GM12875 (cell line): ENCODE measurements around the gene GPR183.

ENCODE experiments used
- H3K4me3 ChIP-seq: one replicate; pipeline ENCODE4 v1.5.1; 2011; ENCODE audit warnings: low read depth, low read length, control low read depth
- CTCF ChIP-seq: IDR thresholded peaks from 2 replicates; pipeline ENCODE4 v1.5.1; 2011; ENCODE audit warnings: low read depth, mild to moderate bottlenecking, control low read depth, inconsistent platforms, low read length, moderate library complexity, borderline replicate concordance; ENCODE audit not compliant: insufficient read depth

Gene GPR183

GRCh38 chr13:99258946-99259345 is 48.3 kb downstream of the GPR183 start:
- no peak for TF ChIP-seq CTCF
- H3K4me3 ChIP-seq = no peak overlapping the region

GRCh38 chr13:99258210-99258860 is 48.9 kb downstream of the GPR183 start, which contains the start of gene GPR18:
Gene GPR18 (minus strand): TSS chr13:99258379. CDS start chr13:99255872, 2,507 bp downstream.
- no peak within 1 kb of the TSS for H3K4me3 ChIP-seq
- no peak for TF ChIP-seq CTCF

GRCh38 chr13:99257291-99257690 is 49.9 kb downstream of the GPR183 start:
- no peak for TF ChIP-seq CTCF
- no peak overlapping the region for H3K4me3 ChIP-seq

- no peak for TF ChIP-seq CTCF
- no peak overlapping the region for H3K4me3 ChIP-seq
These were observed 50.5 kb downstream of the GPR183 start for GRCh38 chr13:99256709-99257108.

- no peak overlapping the region for H3K4me3 ChIP-seq
- TF ChIP-seq CTCF = no peak
These were observed 50.9 kb downstream of the GPR183 start for GRCh38 chr13:99256283-99256682.

- no peak for TF ChIP-seq CTCF
- H3K4me3 ChIP-seq = no peak overlapping the region
These were observed 51.9 kb downstream of the GPR183 start for GRCh38 chr13:99255271-99255670.

- no peak overlapping the region for H3K4me3 ChIP-seq
- no peak for TF ChIP-seq CTCF
These were observed 52.4 kb downstream of the GPR183 start for GRCh38 chr13:99254830-99255229.
